CD4-positive, alpha-beta T cell treated with Interferon gamma for 1 hour (primary cell): ENCODE data around the gene RNF121.
A peak's percentile ranks its signal among the peaks of the same experiment; 100 is the strongest.
"Not testable (repeated sequence)": the region's sequence is repeated elsewhere in the genome, so short reads cannot be mapped to it uniquely, and the experiment has no call there.

ENCODE experiments used
- DNase-seq: peaks from one replicate; pipeline ENCODE4 v3.0.0-alpha.2; 2020

Gene RNF121

DNA sequence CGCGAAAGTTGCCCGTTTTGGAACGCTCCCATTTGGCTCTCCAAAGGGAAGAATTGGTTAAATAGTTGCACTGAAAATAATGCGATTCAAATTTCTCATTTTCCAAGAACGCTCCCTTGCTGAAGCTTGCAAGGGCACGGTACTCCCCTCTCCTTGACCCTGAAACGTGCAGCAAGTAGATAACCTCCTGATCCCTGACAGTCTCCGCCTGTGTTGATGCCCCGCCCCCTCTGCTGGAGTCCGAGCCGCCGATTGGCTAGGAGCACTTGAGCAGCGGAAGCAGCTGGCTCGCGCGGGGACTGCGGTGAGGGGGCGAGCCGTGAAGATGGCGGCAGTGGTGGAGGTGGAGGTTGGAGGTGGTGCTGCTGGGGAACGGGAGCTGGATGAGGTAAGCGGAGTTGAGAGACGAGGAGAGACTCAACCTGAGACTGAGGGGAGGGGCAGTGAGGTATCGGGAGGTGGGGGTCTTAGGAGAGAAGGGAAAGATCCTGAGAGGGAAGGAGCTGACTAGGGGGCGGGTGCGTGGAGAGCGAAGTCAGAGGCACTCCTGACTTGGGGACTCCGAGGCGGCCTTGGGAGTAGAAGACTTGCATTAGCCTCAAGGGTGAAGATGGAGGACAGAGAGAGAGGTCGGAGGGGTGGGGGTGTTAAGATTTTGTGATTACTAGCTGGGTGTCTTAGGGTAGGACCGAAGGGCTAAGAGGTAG, at the start of gene RNF121:
Gene RNF121 (plus strand): TSS at position 310 of the 707 bp plus-strand sequence. CDS start 16 bp downstream, at position 326.
- peak; percentile 95 for DNase-seq

DNA sequence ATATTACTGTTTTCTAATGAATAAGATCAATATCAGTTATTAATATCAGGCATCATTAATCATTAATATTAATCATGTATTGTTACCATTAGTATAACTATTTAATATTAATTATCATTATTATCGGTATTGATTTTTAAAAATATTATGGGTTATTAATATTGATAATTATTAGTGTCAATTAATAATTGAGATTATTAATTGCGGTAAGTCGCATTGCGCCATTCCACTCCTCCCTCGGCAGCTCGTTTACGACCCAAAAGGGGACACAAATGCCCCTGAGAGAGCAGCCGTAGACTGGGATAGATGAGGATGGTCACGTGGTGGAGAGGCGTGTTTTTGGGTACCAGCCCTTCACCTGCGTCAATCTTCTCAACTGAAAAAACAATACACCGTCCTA, 43.0 kb upstream of the RNF121 start:
- DNase-seq = not testable (repeated sequence)

DNA sequence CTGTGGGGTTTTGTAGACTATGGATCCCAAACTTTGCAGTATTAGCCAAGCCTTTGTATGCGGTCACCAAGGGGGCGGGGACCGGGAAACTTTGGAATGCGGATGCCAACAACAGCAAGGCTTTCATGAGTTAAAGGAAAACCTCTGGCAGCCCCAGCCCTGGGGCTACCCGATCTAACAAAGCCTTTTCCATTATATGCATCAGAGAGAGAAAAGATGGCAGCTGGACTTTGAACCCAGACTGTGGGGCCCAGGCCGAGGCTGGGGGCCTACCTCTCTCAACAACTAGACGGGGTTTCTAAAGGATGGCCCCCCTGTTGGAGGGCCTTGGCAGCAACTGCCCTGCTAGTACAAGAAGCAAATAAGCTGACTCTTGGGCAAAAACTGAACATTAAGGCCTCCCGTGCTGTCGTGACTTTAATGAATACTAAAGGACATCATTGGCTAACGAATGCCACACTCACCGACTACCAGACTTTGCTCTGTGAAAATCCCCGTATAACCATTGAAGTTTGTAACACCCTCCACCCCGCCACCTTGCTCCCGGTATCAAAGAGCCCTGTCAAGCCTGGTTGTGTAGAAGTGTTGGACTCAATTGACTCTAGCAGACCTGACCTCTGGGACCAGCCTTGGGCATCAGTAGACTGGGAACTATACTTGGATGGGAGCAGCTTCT, 40.4 kb upstream of the RNF121 start:
- DNase-seq = not testable (repeated sequence)

DNA sequence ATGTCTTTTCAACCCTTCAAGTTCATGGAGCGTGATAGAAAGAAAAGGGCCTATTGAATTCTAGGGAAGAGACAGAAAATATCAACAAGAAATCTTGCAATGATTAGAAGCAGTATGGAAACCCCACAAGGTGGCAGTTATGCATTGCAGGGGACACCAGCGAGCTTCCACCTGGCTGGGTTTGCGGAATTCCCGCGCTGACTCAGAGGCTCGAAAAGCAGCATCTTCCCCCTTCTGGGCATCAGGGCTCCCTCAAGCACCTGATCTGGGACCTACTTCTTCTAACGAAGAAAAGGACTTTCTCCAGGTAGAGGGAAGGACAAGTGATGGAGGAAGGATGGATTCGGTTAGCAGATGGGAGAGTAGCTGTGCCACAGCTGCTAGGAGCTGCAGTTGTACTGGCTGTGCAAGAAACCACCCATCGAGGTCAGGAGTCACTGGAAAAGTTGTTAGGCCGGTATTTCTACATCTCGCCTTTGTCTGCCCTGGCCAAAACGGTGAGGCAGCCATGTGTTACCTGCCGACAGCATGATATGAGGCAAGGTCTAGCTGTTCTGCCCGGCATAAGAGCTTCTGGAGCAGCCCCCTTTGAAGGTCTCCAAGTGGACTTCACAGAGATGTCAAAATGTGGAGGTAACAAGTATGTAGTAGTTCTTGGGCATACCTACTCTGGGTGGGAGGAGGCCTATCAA, 39.5 kb upstream of the RNF121 start:
- not testable (repeated sequence) for DNase-seq

DNA sequence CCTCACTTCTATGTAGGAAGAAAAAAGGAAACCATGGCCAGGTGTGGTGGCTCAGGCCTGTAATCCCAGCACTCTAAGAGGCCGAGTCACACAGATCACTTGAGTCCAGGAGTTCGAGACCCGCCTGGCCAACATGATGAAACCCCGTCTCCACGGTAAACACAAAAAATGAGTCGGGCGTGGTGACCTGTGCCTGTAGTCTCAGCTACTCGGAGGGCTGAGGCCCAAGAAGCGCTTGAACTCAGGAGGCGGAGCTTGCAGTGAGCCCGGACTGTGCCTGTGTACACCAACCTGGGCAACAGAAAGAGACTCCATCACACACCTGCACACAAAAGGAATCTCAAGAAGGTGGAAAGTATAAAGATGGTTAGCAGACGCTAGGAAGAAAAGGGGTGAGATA, 32.9 kb upstream of the RNF121 start:
- DNase-seq = no peak

DNA sequence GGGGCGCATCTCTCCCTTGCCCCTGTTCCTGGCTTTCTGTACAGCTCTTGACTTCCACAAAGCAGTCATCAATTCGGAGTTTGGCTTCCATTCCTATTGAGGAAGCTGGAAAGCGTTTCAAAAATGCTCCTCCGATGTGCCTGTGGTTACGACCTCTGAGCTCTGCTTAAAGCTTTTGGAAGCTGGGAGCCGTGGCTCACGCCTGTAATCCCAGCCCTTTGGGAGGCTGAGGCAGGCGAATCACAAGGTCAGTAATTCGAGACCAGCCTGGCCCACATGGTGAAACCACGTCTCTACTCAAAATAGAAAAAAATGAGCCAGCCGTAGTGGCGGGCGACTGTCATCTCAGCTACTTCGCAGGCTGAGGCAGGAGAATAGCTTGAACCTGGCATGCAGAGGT, 27.7 kb upstream of the RNF121 start:
- DNase-seq = not testable (repeated sequence)

DNA sequence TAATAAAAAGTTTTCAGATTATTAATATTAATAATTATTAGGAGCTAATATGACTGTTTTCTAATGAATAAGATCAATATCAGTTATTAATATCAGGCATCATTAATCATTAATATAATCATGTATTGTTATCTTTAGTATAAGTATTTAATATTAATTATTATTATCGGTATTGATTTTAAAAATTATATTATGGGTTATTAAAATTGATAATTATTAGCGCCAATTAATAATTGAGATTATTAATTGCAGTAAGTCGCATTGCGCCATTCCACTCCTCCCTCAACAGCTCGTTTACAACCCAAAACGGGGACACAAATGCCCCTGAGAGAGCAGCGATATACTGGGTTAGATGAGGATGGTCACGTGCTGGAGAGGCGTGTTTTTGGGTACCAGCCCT, 20.6 kb upstream of the RNF121 start:
- no peak for DNase-seq

DNA sequence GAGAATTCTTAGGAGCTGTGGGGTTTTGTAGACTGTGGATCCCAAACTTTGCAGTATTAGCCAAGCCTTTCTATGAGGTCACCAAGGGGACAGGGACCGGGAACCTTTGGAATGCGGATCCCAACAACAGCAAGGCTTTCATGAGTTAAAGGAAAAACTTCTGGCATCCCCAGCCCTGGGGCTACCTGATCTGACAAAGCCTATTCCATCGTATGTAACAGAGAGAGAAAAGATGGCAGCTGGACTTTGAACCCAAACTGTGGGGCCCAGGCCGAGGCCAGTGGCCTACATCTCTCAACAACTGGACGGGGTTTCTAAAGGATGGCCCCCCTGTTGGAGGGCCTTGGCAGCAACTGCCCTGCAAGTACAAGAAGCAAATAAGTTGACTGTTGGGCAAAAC, 18.1 kb upstream of the RNF121 start:
- not testable (repeated sequence) for DNase-seq

DNA sequence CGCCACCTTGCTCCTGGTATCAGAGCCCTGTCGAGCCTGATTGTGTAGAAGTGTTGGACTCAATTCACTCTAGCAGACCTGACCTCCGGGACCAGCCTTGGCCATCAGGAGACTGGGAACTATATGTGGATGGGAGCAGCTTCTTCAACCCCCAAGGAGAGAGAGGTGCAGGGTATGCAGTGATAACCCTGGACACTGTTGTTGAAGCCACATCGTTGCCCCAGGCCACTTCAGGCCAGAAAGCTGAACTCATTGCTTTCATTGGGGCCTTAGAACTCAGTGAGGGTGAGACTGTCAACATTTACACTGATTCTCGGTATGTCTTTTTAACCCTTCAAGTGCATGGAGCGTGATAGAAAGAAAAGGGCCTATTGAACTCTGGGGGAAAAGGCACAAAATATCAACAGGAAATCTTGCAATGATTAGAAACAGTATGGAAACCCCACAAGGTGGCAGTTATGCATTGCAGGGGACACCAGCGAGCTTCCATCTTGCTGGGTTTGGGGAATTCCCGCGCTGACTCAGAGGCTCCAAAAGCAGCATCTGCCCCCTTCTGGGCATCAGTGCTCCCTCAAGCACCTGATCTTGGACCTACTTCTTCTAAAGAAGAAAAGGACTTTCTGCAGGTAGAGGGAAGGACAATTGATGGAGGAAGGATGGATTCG, 17.4 kb upstream of the RNF121 start:
- DNase-seq = not testable (repeated sequence)

DNA sequence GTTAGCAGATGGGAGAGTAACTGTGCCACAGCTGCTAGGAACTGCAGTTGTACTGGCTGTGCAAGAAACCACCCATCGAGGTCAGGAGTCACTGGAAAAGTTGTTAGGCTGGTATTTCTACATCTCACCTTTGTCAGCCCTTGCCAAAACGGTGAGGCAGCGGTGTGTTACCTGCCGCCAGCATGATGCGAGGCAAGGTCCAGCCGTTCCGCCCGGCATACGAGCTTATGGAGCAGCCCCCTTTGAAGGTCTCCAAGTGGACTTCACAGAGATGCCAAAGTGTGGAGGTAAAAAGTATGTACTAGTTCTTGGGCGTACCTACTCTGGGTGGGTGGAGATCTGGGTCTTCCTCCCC, 16.9 kb upstream of the RNF121 start:
- not testable (repeated sequence) for DNase-seq

DNA sequence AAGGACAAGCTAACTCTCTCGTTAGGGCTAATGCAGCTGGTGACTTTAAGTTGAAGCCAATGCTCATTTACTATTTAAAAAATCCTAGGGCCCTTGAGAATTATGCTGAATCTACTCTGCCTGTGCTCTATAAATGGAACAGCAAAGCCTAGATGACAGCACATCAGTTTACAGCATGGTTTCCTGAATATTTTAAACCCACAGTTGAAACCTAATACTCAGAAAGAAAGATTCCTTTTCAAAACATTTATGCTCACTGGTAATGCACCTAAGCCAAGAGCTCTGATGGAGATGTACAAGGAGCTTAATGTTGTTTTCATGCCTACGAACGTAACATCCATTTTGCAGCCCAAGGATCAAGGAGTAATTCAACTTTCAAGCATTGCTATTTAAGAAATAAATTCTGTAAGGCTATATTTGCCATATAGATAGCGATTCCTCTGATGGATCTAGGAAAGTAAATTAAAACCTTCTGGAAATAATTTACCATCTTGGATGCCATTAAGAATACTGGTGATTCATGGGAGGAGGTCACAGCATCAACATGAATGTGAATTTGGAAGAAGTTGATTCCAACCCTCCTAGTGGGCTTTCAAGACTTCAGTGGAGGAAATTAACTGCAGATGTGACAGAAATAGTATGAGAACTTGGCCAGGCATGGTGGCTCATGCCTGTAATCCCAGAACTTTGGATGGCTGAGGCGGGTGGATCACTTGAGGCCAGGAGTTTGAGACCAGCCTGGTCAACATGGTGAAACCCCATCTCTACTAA, 14.9 kb upstream of the RNF121 start:
- no peak for DNase-seq

DNA sequence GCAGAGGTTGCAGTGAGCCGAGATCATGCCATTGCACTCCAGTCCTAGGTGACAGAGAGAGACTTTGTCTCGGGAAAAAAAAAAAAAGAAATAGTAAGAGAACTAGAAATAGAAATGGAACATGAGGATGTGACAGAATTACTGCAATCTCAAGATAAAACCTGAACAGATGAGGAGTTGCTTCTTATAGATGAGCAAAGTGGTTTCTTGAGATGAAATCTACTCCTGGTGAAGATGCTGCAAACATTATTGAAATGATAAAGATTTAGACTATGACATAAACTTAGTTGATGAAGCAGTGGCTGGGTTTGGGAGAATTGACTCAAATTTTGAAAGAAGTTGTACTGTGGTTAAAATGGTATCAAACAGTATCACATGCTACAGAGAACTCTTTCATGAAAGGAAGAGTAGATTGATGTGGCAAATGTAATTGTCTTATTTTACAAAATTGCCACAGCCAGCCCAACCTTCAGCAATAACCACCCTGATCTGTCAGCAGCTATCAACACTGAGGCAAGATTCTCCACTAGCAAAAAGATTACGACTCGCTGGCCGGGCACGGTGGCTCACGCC, 14.1 kb upstream of the RNF121 start:
- no peak for DNase-seq

DNA sequence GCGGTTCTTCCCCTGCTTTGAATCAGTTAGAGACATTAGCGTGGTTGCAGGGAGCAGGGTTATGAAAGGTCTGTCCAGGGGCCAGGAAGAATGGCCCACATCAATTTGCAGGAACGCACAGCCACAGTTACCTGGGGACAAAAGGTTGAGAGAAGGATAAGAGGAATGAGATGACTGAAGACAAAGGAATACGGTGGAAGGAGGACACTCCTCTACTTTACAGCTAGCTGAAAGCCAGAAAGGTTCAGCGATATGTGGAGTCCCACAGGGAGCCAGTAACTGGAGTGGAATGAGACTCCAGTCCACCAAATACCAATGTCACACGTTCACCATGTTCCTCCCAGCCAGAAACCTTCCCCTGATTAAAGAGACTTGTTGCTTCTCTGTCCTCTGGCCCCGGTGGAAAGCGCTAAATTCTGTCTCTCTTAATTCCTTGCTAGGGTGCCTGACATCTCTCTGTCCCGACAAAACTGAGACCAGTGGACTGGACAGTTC, 11.2 kb upstream of the RNF121 start:
- no peak for DNase-seq

DNA sequence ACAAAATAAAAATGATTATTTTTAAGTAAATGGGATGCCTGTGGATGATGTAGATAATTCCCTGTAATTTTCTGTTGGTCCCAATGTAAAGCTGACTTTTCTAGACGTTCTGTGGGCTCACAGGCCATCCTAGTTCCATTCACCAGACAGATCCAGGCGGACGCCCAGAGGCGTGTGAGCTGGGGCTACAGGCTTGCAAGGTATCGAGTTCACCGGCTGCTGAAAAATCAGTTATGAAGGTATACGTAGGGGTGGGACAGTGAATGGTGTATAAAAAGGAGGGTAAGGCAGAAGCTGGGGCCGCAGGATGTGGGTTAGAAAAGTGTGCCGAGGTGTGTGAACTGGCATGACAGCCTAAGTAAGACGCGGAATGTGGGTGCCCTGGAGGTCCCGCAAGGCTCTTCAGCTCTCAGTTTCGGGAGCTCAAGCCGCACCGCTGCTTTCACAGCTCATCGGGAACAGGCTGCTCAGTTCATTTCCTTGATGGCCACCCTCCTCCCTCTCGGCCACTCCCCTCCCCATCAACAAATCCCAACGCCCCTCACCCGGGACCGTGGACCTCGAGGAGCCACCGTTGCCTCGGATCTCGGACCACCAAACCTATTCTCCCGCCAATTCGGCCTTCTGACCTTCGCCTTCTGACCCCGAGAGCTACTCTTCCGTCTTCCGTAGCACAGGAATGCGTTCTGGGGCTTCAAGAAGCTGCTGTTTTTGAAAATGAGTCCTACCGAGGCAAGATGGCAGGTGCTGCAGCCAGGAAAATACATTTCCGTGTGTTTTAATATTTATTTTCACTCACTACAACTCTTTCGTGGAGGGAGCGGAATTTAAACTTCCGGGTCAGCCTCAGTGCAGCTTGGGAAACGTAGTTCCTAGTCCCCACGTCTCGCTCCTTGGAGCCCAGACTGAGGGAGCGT, 768 bp upstream of the RNF121 start, which contains the start of gene XNDC1N:
Gene XNDC1N (minus strand): TSS at position 775 of the 917 bp plus-strand sequence. CDS start 5,241 bp downstream, outside the sequence.
- DNase-seq = peak; percentile 76

DNA sequence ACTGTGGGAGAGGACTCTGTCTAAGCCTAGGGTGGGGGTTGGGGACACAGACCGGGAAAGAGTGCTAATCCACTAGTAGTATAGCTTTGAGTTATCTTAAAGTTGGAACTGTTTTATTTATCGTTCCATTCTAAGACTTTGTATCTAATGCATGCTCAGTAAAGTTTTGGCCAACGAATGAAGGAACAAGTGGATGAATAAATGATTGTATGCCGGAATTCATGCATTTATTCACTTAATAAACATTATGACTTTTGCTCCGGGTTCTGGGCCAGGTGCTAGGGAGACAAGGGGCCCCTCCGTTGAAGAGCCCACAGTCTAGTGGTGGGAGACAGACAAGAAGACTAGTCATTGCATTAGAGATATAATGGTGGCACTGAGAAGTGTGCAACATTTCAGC, 645 bp downstream of the RNF121 start:
- no peak for DNase-seq

DNA sequence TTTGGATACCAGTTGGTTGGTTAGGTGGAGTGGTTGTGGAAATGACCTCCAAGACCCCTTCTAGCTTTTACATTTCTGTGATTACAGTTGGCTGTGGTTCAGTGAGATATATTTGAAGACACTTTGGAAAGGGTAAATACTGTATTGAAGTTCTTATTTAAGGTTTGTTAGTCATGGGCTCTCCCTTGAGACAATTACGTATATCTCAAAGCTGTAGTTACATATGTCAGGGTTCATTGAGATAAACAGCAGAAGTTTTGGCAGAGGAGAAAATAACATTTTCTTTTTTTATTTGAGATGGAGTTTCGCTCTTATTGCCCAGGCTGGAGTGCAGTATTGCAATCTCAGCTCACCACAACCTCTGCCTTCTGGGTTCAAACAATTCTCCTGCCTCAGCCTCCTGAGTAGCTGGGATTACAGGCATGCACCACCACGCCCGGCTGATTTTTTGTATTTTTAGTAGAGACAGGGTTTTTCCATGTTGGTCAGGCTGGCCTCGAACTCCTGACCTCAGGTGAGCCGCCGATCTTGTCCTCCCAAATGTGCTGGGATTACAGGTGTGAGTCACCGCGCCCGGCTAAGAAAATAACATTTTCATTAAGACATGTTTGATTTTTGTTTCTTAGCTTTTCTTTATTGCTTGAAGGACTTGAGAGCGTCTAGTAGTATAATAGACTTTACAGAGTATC, 1.9 kb downstream of the RNF121 start:
- no peak for DNase-seq

DNA sequence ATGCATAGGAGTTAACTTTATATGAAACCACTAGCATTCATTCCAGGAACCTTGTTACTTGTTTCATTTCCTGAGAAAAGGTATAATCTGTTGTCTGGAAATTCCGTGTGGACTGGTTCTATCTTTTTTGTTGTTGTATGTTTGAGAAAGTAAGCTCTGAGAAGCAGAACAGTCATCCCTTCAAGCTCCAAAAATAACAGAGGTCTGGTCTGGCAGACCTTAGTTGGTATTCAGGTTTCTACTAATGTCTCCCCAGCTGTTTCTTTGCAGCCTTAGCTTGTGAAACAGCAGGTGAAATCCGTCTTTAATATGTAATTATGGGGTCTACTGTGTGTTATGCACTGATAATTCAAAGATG, 2.4 kb downstream of the RNF121 start:
- no peak for DNase-seq

DNA sequence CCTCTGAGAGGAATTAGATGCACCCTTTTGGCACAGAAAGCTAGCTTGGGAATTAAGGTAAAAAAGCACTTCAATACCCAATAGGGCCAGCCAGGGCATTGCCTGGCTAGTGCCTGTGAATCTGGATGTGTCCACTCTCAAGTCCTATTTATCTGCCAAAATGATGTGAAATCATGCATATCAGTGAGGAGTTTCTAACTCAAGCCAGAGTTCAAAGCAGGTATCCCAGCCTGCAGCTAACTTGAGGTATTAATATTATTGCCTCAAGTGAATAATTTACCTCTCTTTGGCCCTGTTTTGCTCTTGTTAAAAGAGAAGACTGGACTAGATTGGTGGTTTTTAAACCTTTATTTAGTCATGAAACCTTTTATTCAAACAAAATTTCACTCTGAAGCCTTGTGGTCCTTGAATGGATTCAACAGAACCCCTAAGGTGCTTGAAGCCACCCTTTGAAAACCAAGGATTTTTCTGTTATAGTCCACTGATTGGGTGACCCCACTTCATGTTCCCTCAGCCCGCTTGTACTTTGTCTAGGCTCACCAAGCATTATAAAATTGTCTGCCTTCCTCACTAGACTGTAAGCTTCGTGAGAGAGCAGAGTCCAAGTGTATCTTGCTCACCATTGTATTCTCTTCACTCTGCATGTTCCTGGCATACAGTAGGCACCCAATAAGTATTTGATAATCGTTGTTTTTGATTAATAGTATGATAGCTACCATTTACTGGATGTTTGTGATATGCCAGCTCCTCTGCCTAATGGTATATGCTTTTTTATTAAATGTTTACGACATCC, 4.5 kb downstream of the RNF121 start:
- no peak for DNase-seq

DNA sequence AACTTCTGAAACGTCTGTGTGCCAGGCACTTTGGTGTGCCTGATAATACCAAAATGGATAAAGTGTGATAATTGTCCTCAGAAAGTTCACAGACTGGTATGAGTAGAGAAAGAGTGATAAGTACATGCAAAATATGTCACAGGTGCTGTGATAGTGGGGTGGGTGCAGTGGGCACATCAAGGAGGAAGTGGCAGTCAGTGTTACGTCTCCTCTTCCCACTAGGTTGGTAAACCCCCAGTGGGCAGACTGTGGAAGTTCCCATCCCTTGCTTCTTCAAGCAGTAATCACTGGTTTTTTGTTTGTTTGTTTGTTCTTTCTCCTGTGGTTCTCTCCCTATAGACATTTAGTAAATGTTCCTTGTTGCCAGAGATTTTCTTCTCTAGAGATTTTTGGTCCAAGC, 5.4 kb downstream of the RNF121 start:
- peak; percentile 8 for DNase-seq
